AG04450 (cell line): ENCODE data around the gene VPS37C. TPM values are rescaled to one million over a fixed set of nuclear protein-coding genes. Genes with fewer than 3 reads are reported as not detected.

Experiments used
- CTCF ChIA-PET: fragments of 300-600, 350-600 bp; formaldehyde crosslinking; extraction: SDS; loops from one replicate; lab custom pipeline; 2022; ENCODE audit warnings: antibody characterized with exemption, inconsistent platforms; lab: Charles Lee
- POLR2A ChIA-PET: fragments of 350-600 bp; formaldehyde crosslinking; extraction: SDS; loops from one replicate; lab custom pipeline; 2021; ENCODE audit warnings: antibody characterized with exemption, inconsistent platforms; lab: Yijun Ruan, JAX
- DNase-seq: peaks from one replicate; pipeline ENCODE4 v3.0.0-alpha.2; 2011; ENCODE audit warnings: low read depth, low spot score
- H3K27ac ChIP-seq: one replicate; pipeline ENCODE4 v1.5.1; 2012; ENCODE audit warnings: low read depth, low read length, control low read depth
- H3K27me3 ChIP-seq: one replicate; pipeline ENCODE4 v1.6.0; 2012; ENCODE audit warnings: low read length; ENCODE audit not compliant: control insufficient read depth, insufficient read depth
- H3K4me3 ChIP-seq: 2 replicates; pipeline ENCODE4 v1.5.1; 2011; ENCODE audit warnings: mild to moderate bottlenecking, low read depth, low read length, control low read depth
- H3K9me3 ChIP-seq: 2 replicates; pipeline ENCODE4 v1.5.1; 2012; ENCODE audit warnings: low read length; ENCODE audit not compliant: control insufficient read depth, insufficient read depth
- CTCF ChIP-seq: IDR thresholded peaks from 2 replicates; pipeline ENCODE4 v1.5.1; 2011; ENCODE audit warnings: low read depth, low read length, control low read depth, inconsistent platforms
- polyA plus RNA-seq: library from polyadenylated mRNA; depleted of rRNA; stranded (reverse); fragments of >200 nt; gene quantifications from 2 replicates; pipeline ENCODE4 v1.2.3, GENCODE V29; 2011; rRNA removed

VPS37C gene
- polyA plus RNA-seq, 1 experiment, result 10.9 TPM

GRCh38 chr11:61082931-61083531 is 78.2 kb downstream of the VPS37C start:
- POLR2A ChIA-PET, result no interaction called here
- H3K27me3 ChIP-seq, result peaks cover 14% of the 10 kb centered on the region
- no peaks in the 10 kb centered on the region for H3K9me3 ChIP-seq
- TF ChIP-seq CTCF, result no peak
- CTCF ChIA-PET, result no interaction called here
- DNase-seq, result no peak
- no peak overlapping the region for H3K4me3 ChIP-seq
- no peak overlapping the region for H3K27ac ChIP-seq

GRCh38 chr11:61082062-61082870 is 79.0 kb downstream of the VPS37C start:
- Histone ChIP-seq H3K4me3 (no peak overlapping the region), H3K27ac (no peak overlapping the region), H3K27me3 (peaks cover 17% of the 10 kb centered on the region), H3K9me3 (no peaks in the 10 kb centered on the region)
- POLR2A ChIA-PET, result no interaction called here
- no peak for DNase-seq
- TF ChIP-seq CTCF, result no peak
- CTCF ChIA-PET, result interaction anchor here (0.5 kb wide), 1 partner anchor 347 kb away, joined by 3 read pairs; no protein-coding TSS in a partner anchor

GRCh38 chr11:61080986-61081590 is 80.1 kb downstream of the VPS37C start:
- POLR2A ChIA-PET, result no interaction called here
- H3K27me3 ChIP-seq, result peaks cover 14% of the 10 kb centered on the region
- no peak overlapping the region for H3K27ac ChIP-seq
- no peak for TF ChIP-seq CTCF
- no peaks in the 10 kb centered on the region for H3K9me3 ChIP-seq
- CTCF ChIA-PET, result no interaction called here
- DNase-seq, result no peak
- H3K4me3 ChIP-seq, result no peak overlapping the region

GRCh38 chr11:61080526-61080925 is 80.7 kb downstream of the VPS37C start:
- no peak for TF ChIP-seq CTCF
- H3K27me3 ChIP-seq, result peaks cover 14% of the 10 kb centered on the region
- ChIA-PET POLR2A (no interaction called here), CTCF (no interaction called here)
- H3K27ac ChIP-seq, result no peak overlapping the region
- H3K4me3 ChIP-seq, result no peak overlapping the region
- DNase-seq, result no peak
- H3K9me3 ChIP-seq, result no peaks in the 10 kb centered on the region

Other genes with a start within 250 kb of the VPS37C start
- gene TMEM109, start 247.3 kb downstream of the VPS37C start, polyA plus RNA-seq, result 36.2 and 44.5 TPM in 2 replicates
- gene TMEM132A, start 237.0 kb downstream of the VPS37C start, polyA plus RNA-seq, result 25.9 and 36.0 TPM in 2 replicates
- gene SLC15A3, start 209.2 kb downstream of the VPS37C start, polyA plus RNA-seq, result 4.8 and 9.1 TPM in 2 replicates
- gene CD6, start 189.7 kb downstream of the VPS37C start, polyA plus RNA-seq, result not detected in 2 replicates
- not detected in 2 replicates for gene CD5, start 58.9 kb downstream of the VPS37C start, polyA plus RNA-seq
- 0.99 and 1.8 TPM in 2 replicates for gene PGA3, start 42.1 kb upstream of the VPS37C start, polyA plus RNA-seq
- gene PGA4, start 60.9 kb upstream of the VPS37C start, polyA plus RNA-seq, result 0.82 and 1.1 TPM in 2 replicates
- 2.1 and 2.8 TPM in 2 replicates for gene PGA5, start 79.7 kb upstream of the VPS37C start, polyA plus RNA-seq
- gene VWCE, start 133.9 kb upstream of the VPS37C start, polyA plus RNA-seq, result 1.4 and 1.7 TPM in 2 replicates
- 286 and 340 TPM in 2 replicates for gene DDB1, start 171.7 kb upstream of the VPS37C start, polyA plus RNA-seq
- gene TKFC, start 171.8 kb upstream of the VPS37C start, polyA plus RNA-seq, result 20.3 and 24.9 TPM in 2 replicates
- gene CYB561A3, start 200.5 kb upstream of the VPS37C start, polyA plus RNA-seq, result 34.5 and 43.7 TPM in 2 replicates
- gene TMEM138, start 200.9 kb upstream of the VPS37C start, polyA plus RNA-seq, result 71.7 and 79.2 TPM in 2 replicates
- 28.8 and 32.6 TPM in 2 replicates for gene TMEM216, start 231.2 kb upstream of the VPS37C start, polyA plus RNA-seq